Measurements from ENCODE around the gene C16orf74.

The C16orf74 gene

DNA sequence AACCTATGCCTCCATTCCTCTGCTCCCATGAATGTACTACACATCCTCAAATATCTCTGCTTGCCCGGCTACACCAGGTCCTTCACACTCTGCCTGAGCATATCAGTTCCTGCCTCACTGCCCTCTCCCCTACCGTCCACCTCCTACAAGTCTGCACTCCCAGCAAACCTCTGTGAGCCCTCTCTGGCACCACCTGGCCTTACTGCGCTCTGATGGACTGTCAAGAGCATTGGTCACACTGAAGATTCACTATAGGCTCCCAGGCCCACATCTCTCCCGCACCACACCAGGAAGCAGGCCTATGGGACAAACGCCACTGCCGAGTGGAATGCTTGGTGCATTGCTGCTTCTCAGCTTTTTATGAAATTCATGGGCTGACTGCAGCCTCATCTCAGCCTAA is 71.0 kb downstream of the C16orf74 start:
- TF ChIP-seq MYC (IDR thresholded peaks at IDR 0.05; ENCODE audit: low read depth, low read length) (no peak), POLR2A (IDR thresholded peaks at IDR 0.05; ENCODE audit: extremely low read depth, insufficient read length) (no peak)
- TF ChIP-seq, protein P1, sequence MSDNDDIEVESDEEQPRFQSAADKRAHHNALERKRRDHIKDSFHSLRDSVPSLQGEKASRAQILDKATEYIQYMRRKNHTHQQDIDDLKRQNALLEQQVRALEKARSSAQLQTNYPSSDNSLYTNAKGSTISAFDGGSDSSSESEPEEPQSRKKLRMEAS (IDR thresholded peaks at IDR 0.05; ENCODE audit: low read depth, low read length): no peak
- TF ChIP-seq, protein P2, sequence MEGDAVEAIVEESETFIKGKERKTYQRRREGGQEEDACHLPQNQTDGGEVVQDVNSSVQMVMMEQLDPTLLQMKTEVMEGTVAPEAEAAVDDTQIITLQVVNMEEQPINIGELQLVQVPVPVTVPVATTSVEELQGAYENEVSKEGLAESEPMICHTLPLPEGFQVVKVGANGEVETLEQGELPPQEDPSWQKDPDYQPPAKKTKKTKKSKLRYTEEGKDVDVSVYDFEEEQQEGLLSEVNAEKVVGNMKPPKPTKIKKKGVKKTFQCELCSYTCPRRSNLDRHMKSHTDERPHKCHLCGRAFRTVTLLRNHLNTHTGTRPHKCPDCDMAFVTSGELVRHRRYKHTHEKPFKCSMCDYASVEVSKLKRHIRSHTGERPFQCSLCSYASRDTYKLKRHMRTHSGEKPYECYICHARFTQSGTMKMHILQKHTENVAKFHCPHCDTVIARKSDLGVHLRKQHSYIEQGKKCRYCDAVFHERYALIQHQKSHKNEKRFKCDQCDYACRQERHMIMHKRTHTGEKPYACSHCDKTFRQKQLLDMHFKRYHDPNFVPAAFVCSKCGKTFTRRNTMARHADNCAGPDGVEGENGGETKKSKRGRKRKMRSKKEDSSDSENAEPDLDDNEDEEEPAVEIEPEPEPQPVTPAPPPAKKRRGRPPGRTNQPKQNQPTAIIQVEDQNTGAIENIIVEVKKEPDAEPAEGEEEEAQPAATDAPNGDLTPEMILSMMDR (IDR thresholded peaks at IDR 0.05; ENCODE audit: low read depth, low read length): no peak

DNA sequence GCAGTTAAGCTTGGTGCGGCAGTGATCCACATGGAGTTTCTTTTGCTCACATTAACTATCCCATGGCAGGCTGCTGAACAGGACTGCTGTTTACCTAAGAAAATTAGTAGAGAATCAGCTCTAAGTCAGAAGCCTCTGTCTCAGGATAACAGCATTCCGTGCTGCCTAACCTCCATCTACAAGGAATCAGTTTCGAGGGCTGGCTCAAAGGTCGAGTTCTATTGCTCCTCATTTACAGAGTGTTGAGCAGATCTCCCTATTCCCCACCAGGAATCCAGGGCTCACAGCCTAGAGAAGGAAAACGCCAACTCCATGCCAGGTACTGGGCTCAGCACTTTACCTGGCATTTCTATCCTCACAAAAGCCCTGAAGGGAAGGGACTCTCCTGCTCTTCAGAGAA is 72.1 kb downstream of the C16orf74 start:
- H3K4me3 ChIP-seq (ENCODE audit: low read depth, low read length): no peak overlapping the region
- TF ChIP-seq, protein P1 (IDR thresholded peaks at IDR 0.05; ENCODE audit: low read depth, low read length): no peak
- TF ChIP-seq MYC (IDR thresholded peaks at IDR 0.05; ENCODE audit: low read depth, low read length) (no peak), POLR2A (IDR thresholded peaks at IDR 0.05; ENCODE audit: extremely low read depth, insufficient read length) (no peak)
- TF ChIP-seq, protein P2 (IDR thresholded peaks at IDR 0.05; ENCODE audit: low read depth, low read length): no peak
- DNase-seq (ENCODE audit: low read depth): no peak

More for the DNA sequence above, 71.0 kb downstream of the C16orf74 start:
- H3K4me3 ChIP-seq (ENCODE audit: low read depth, low read length): no peak overlapping the region
- DNase-seq (ENCODE audit: low read depth): no peak

DNA sequence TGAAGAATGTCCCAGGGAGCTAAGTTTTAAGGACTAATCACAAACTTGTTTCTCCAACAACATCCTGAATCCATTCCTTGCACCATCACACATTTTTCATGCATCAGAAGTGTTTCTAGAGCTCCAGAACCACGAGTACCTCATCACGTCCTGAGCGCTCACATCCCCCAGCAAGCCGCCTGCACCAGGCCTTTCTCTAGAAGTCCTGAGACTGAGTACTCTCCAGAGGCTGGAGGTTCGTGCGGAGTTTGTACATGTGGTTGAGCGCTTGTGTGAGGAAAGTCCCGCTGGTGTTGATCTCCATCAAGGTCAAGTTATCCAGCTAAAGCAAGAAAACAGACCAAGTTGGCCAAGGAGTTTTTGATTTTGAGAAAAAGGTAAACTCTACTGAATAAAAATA is 72.9 kb downstream of the C16orf74 start:
- no peak overlapping the region for H3K4me3 ChIP-seq (ENCODE audit: low read depth, low read length)
- no peak for DNase-seq (ENCODE audit: low read depth)
- no peak for TF ChIP-seq MYC (IDR thresholded peaks at IDR 0.05; ENCODE audit: low read depth, low read length)
- TF ChIP-seq, protein P2 (IDR thresholded peaks at IDR 0.05; ENCODE audit: low read depth, low read length): no peak
- TF ChIP-seq POLR2A (IDR thresholded peaks at IDR 0.05; ENCODE audit: extremely low read depth, insufficient read length): no peak
- TF ChIP-seq, protein P1 (IDR thresholded peaks at IDR 0.05; ENCODE audit: low read depth, low read length): no peak

DNA sequence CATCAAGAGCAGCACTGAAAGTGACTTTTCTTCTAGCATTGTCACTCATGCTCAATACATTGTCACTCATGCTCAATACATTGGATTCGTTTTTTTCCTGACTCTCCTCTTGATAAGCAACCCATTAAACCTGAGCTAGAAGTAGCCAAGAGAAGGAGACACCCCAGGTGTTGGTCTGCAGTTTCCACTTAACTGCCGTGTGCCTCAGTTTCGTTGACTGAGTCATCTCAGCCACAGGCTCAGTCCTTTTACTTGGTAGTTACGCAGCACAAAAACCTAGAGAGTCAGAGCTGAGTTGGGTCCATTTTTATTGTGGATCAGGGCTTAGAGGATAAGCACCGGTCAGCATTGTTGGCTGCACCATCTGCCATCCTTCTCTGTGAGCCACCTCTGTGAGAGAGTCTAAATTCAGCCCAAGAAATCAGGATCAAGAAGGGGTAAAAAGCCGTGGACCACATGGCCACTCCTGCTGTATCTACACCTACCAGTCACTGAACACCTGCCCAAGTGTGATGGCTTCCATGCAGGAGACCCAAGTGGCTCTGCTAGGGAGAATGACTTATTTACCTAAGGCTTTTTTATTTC is 73.4 kb downstream of the C16orf74 start:
- no peak for TF ChIP-seq MYC (IDR thresholded peaks at IDR 0.05; ENCODE audit: low read depth, low read length)
- TF ChIP-seq, protein P1 (IDR thresholded peaks at IDR 0.05; ENCODE audit: low read depth, low read length): no peak
- TF ChIP-seq POLR2A (IDR thresholded peaks at IDR 0.05; ENCODE audit: extremely low read depth, insufficient read length): no peak
- TF ChIP-seq, protein P2 (IDR thresholded peaks at IDR 0.05; ENCODE audit: low read depth, low read length): no peak
- DNase-seq (ENCODE audit: low read depth): no peak
- no peak overlapping the region for H3K4me3 ChIP-seq (ENCODE audit: low read depth, low read length)

DNA sequence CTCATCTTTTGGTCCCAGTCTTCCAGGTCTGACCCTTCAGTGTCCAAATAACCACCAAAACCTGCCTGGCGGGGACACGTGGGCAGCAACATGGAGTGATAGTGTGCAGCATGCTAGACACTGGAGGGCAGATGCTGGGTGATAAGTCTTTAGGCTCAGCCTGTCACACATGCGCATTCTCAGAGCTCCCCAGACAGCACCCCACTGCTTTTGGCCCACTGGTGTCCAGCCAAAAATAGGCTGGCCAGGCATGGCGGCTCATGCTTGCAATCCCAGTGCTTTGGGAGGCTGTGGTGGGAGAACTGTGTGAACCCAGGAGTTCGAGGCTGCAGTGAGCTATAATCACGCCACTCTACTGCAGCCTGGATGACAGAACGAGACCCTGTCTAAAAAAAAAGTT is 74.4 kb downstream of the C16orf74 start:
- TF ChIP-seq, protein P2 (IDR thresholded peaks at IDR 0.05; ENCODE audit: low read depth, low read length): no peak
- TF ChIP-seq, protein P1 (IDR thresholded peaks at IDR 0.05; ENCODE audit: low read depth, low read length): no peak
- TF ChIP-seq MYC (IDR thresholded peaks at IDR 0.05; ENCODE audit: low read depth, low read length) (no peak), POLR2A (IDR thresholded peaks at IDR 0.05; ENCODE audit: extremely low read depth, insufficient read length) (no peak)
- no peak overlapping the region for H3K4me3 ChIP-seq (ENCODE audit: low read depth, low read length)
- no peak for DNase-seq (ENCODE audit: low read depth)

Measured in NB4 (cell line).